ENCODE measurements around the gene SIVA1.

SIVA1 gene

DNA sequence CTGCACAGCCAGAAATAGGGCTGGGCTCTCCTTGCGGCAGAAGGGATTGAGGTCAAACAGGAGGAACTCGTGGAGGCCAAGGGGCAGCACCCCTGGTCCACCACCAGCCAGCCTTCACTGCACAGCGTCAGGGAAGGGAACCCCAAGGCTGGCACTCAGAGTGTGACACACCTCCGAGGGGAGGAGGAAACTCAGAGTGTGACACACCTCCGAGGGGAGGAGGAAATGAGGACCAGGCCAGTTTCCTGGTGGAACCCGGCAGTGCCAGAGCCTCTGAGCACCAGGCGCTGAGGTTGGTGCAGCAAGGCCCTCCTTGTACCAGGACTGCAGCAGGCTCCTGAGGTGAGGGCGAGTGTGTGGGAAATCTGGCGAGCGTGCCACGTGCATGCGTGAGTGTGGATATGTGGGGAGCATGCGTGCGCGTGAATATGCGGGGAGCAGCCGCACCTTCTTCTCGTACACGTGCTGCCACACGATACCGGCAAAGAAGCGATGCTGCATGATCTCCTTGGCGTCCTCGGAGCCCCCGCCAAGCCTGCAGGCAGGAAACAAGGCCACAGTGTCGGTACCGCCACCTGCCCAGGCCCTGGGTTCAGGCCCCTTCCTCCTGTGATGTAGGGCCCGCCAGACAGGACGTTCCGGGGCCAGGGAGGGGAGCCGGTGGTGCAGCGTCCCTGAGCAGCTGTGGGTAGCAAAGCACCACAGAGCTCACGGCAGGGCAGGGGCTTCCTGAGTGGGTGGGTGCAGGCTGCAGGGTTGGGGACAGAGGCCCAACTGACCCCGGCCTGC lies 19.2 kb downstream of the SIVA1 start:
- no peak for FAIRE-seq

DNA sequence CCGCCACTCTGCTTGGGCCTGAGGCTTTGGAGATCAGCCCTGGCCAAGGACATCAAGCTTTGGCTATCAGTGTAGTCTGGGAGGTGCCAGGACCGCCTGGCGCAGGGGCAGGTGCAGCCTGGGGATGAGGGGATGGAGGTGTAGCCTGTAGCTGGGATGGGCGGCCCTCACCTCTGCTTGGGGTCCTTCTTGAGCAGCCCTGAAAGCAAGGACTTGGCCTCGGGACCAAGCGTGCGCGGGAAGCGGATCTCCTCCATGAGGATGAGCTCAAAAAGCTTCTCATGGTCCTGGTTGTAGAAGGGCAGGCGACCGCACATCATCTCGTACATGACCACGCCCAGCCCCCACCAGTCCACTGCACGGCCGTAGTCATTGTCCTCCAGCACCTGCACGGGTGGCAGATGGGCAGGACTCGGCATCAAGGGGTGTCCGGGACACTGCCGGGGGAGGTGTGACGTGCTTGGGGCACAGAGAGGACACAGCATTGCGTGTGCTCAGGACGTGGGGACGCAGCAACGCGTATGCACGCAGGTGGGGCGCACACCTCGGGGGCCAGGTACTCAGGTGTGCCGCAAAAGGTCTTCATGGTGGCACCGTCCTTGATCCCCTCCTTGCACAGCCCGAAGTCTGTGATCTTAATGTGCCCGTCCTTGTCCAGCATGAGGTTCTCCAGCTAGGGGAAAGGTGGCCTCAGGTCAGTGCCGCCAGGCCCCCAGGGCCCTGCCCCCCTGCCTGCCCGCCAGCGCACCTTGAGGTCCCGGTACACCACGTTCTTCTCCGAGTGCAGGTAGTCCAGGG lies 20.0 kb downstream of the SIVA1 start:
- no peak for FAIRE-seq

DNA sequence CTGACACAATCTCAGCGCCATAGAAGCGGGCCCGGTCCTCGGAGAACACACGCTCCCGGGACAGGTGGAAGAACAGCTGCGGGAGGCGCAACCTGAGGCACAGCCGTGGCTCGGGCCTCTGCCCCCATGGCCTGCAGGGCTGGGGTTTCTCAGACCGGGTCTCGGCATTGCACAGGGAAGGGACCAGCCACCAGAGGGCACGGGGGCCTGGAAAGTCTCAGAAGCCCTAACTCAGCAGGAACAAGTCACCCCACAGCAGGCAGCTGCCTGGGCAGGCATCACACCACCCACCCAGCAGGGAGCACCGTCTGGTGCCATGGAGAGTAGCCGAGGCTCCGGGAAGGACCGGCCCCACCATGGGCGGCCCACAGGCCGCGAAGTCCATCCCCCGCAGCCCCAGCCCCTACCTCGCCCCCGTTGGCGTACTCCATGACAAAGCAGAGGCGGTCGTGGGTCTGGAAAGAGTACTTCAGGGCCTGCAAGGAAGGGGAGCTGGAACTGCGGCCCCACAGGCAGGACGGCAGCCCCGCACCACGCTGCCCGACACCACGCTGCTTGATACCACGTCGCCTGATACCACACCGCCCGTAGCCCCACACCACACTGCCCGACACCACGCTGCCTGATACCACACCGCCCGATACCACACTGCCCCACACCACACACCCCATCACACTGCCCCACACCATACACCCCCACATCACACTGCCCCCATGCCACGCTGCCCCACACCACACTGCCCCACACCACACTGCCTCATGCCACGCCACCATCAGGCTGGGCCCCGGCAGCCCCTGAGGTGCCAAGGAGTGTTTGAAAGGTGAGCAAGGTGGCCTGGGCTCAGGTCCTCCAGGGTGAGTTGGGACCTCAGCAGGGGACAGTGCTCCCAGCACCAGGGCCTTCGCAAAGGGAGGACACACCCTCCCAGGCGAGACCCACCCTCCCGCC lies 20.8 kb downstream of the SIVA1 start:
- no peak for FAIRE-seq

DNA sequence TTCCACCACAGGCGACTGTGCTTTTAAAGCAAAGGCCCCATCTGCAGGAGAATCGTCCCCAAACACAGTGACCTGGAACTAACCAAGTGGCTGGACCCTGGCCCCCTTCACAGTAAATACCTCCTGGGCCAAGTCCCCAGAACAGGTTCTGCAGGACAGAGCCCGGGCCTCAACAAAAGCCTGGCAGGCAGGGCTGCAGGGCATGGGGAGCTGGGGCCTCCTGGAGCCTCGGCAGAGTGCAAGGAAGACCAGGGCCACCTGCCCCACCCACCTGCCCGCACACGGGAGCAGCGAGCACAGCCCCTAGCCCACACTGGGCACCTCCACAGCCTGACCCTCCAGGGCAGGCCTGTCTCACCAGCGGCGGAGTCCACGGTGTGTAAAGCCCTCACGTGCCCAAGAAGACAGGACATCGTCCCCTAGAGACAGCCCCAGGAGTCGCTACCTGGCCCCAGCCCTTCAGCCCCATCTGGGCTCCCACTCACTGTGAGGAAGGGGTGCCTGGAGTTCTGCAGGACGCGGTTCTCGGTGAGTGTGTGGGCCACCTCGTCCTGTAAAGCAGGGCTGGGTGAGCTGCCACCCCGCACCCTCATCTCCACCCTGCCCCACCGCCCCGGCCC lies 21.6 kb downstream of the SIVA1 start:
- no peak for FAIRE-seq

DNA sequence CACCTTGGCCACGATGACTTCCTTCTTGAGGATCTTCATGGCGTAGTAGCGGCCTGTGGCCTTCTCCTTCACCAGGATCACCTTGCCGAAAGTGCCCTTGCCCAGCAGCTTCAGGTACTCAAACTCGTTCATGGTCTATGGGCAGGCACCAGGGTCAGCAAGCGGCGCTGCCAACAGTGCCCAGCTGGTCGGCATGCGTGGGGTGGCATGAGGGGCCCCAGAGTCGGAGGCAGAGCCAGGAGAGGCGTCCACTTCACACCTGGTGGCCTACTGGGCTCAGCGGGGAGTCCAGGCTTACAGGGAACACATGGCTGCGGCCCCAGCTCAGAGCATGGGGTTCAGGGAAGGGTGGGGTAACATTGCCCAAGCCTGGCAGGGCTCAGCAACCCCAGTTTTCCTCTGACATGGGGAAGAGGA lies 22.1 kb downstream of the SIVA1 start:
- no peak for FAIRE-seq

DNA sequence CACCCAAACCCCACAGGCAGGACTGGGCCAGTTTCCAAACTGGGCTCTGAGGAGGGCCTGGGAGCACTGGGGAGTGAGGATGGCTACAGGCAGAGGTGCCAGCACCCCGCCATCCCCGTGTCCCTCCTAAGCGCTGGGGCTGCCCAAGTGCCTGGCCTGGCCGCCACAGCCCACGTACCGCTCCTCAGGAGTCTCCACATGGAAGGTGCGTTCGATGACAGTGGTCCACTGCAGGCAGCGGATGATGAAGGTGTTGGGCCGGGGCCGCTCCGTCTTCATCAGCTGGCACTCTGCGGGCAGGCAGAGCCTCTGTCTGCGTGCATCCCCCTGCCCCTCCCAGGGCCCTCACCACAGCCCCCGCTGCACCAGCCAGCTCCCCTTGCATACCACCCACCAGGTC lies 23.5 kb downstream of the SIVA1 start:
- FAIRE-seq: no peak

DNA sequence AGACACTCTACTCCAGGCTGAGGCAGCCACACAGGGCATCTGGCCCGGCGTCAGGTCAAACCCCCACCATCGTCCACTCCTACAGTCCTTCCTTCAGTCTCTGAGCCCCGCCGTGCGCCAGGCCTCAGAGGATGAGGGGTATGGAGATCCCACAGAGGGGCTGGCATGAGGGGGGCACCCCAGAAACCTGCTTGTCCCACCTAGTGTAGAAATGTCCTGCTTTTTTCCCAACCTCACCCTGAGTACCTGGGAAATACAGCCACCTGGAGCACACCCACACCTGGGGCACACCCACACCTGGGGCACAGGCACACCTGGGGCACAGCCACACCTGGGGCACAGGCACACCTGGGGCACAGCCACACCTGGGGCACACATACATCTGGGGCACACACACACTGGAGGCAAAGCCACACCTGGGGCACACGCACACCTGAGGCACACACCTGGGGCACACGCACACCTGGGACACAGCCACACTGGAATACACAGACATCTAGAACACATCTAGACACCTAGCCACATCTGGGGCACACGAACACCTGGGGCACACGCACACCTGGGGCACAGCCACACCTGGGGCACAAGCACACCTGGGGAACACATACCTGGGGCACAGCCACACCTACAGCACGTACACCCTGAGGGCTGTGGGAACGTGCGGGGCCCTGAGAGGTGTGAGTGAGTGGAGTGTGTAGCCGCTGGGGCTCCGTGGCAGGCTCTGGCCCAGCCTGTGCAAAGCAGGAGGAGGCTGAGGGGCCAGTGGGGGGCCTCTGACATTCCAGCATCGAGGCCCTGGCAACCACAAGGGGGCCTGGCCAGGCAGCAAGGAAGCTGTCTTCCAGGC lies 24.2 kb downstream of the SIVA1 start:
- FAIRE-seq: no peak

DNA sequence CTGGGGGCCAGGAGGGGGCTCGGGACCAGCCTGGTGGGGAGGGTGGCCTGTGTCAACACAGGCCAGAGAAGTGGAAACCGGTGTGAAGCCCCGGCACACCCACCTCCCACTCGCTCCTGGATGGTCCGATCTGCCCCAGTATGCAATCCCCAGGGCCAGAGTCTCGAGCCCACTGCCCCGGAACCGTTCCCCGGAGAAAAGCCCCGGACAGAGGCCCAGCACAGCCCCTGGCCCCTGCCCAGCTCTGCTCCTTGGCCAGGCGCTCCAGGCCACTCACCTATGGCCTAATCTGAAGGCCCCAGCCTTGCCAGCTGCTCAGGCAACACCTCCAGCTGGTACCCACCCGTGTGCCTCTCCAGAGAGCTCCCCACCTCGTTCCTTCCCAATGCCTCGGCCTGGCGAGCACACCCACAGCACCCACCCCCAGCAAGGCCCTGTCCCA lies 24.9 kb downstream of the SIVA1 start:
- no peak for FAIRE-seq

DNA sequence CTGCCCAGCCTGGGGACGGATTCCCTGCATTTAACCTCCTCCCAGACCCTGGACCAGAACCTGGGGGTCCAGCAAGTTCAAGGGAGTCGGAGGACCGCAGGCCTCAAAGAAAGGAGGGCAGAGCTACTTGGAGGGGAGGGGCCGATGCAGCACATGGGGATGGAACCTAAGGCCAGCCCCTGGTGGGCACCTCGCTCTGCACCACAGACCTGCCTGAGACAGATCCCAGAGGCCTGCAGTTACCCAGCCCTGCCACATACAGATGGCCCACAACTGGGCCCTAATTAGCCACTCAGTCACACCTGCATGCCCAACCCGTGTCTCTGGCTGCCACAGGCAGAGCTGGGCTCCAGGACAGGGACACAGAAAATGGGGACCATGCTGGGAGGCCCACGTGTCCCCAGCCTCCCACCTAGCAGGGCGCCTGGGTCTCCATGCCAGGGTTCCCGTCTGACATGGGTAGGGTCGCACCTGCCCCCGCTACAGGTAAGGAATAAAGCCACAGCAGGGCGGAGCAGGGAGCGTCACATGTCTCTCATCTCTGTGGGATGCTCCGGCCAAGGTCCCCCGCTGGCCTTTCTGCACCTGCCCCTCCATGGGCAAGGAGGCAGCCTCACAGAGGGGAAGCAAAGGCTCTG lies 25.9 kb downstream of the SIVA1 start:
- no peak for FAIRE-seq

DNA sequence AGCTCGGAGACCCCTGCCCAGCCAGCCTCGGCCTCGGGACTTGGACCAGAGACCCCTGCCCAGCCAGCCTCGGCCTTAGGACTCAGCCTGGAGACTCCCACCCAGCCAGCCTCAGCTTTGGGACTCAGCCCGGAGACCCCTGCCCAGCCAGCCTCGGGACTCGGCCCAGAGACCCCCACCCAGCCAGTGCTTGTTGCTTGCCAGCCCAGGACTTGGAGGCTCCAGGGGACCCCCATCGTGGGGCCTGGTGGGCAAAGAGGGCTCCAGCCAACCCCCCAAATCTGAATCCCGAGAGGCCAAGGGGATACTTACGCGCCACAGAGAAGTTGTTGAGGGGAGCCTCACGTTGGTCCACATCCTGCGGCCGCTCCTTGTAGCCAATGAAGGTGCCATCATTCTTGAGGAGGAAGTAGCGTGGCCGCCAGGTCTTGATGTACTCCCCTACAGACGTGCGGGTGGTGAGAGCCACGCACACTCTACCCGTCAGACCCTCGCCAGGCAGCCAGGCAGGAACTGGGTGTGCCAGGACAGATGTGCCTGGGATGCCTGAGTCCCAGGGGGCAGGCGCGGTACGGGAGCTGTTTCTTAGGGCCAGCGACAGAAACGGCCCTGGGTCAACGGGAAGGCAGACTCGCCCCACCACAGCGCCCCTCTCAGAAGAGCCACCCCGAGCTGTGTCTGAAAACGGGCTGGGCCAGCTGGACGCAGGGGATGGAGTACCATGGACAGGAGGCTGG lies 27.0 kb downstream of the SIVA1 start:
- FAIRE-seq: no peak

DNA sequence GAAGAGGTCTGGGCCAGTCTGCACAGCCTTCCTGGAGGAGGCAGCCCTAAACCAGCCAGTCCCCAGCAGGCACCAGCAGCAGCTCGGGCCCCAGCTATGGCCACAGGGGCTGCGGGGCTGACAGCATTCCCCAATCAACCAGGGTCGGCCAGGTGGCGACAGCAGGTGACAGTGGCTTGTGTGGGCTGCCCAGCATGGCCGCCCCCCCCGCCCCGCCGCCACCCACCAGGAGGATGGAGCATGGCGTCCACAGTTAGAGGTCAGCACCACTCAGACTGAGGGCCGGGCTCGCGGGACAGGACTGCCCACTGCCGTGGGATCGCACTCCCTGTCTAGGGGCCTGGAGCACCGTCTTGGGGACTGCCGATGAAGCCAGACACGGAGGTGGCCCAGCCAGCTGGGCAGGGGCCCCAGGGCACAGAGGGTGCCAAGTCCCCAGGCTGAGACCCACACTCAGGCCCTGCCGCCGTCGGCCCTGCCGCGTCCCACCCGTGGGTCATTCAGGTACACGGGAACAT lies 27.6 kb downstream of the SIVA1 start:
- no peak for FAIRE-seq

DNA sequence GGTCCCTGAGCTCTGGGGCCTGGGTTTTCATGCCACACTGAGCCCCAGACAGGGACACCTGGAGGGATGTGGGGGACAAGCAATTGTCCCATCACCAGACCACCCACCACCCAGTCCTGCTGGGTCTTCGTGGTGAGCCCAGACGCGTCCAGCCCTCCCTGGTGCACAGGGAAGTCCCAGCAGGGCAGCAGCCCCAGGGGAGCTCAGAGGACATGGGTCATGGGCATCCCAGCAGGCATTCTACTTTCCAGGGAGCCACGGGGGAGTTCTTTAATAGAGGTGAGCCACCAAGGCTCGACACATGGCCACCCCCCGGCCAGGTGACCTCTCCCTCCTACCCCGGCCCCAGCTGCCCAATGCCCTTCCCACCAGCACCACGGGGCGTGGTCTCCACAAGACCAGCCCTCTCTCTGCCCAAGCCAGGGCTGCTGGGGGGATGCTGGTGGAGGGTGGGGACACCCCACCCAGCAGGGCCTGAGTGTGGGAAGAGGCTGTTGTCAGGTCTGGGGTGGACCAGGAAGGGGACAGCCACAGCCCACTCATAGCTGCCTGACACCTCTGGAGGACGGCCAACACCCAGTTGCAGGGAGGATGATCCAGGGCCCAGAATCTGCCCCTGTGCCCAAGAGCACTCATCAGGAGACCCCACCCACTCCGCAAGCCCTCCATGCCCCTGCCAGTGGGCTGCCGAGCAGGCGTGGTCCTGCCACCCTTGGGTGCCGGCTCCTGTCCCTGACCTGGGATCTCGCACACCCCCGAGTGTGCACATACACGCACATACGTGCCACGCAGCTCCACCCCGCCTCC lies 28.5 kb downstream of the SIVA1 start:
- FAIRE-seq: no peak

DNA sequence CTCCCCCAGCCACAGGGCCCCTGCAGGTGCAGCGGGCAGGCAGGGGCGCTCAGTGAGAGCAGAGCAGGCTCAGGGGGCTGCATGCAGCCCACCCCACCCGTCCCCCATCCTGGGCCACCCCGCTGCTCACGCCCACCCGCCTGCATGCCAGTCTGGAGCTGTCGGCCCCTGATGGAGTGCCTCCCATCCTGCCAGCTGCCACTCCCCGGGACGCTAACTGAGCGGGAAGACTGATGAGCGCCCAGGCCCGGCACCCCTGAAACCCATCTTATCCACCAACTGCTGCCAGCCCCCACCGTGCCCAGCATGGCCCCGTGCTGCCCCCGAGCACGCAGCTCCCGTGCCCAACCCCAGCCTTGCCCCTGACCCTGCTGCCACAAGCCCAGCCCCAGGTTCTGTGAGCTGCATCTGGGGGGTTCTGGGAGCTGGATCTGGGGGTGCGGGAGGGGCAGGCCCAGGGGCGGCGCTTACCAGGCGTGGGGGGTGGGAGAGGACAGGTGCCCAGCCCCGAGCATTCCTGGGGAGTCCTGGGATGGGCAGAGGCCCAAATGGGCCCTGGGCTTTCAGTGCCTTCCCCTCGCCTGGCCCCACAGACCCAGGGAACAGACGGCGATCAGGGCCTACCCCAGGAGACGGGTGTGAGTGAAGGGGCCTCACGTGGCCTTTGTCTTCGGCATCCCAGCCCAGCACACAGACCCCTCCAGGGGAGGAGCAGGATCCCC lies 29.3 kb downstream of the SIVA1 start:
- no peak for FAIRE-seq

DNA sequence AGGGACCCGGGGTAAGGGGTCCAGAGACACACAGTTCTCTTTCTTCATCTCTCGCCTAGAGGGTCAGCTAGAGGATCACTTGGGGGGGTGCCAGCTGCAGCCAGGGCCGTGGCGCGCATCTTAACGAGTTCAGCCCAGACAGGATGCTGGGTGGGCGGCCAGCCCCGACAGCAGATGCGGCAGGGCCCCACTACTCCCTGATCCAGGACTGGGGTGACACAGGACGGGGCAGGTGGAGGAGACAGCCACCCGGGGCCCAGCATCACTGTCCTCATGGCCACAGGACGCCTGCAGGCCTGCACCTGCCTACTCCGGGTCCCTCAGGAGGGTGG lies 29.8 kb downstream of the SIVA1 start:
- no peak for FAIRE-seq

DNA sequence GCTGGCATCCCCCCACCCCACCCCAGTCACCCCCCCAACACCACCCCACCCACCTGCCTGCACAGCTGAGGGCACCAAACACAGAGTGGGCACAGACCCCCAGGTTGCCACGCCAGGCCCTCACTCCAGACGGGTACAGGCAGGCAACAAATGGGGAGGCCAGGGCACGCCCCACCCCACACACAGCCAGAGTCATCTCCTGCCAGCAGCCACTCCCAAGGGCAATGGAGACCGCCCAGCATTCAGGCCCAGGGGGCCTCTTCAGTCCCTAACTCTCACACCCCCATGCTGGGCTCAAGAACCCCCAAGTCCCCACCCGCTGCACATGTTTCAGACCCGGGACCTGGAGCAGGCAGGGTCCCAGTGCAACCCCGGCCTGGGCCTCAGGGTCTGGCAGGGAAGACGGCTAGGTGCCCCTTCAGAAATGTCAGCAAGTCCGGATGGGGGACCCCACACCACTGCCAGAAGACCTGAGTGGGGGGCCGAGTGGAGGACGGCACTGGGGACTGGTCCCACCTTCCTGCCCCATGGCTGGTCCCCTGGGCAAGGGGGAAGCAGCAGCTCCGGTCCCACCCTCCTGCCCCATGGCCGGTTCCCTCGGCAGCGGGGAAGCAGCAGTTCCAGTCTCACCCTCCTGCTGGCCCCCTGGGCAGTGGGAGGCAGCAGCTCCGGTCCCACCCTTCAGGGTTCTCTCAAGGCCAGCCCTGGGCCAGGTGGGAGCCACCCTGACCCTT lies 30.7 kb downstream of the SIVA1 start:
- no peak for FAIRE-seq

DNA sequence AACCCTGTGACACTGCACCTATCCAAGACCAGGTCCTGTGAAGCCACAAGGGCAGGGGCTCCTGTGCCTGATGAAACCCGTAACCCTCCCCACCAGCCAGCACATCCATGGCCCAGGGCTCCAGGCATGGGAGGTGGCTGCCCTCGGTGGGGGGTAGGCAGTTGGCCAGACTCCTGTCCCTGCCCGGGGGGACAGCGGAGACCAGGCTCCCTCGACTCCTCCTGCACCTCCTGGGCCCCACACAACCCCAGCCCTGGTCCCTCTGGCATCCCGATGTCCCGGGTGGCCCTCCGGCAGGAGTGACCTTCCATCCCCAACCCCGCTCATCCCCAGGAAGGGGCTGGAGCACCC lies 31.2 kb downstream of the SIVA1 start:
- no peak for FAIRE-seq

DNA sequence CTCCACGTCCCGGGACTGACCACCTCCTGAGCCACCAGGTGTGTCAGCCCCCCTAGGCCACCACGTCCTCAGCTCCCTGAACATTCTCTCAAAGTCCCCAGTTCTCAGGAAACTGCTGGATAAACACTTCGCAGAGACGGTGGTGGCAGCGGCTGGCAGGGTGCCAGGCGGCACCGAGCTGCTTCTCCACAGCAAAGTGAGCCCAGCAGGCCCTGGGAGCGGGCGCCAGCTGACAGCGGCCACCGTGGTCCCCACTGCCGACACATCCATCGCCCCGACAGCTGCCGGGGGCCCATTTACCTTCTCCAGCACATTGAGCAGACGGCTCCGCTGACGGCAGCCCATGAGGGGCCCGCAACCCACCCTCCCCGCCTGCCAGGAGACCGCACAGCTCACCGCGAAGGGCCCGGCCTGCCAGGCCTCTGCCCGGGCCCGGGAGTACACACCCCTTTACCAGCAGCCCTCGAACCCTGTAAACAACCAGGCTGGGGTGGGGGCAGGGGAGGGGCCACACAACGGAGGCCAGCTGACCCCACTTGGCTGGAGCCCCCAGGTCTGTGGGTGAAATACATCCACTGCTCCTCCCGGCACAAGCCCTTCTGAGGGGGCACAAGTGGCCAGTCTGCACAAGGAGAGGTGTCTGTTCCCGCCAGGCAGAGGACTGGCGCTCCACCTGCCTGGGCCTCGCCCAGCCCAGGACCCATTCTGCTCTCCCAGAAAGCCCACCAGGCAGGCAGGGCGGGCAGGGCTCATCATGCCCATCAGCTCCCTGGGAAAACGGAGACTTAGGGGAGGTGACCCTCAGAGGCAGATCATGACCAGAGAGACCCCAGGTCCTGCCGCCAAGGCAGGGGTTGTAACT lies 32.1 kb downstream of the SIVA1 start:
- no peak for FAIRE-seq
